ENCODE measurements around the gene MAP3K7. TPM values are rescaled to one million over a fixed set of nuclear protein-coding genes. Genes with fewer than 3 reads are reported as not detected.

The MAP3K7 gene
- total and polyA plus RNA-seq, 2 experiments from 2014 or later: 21.5 to 40.3 TPM

GRCh38 chr6:90578894-90579549, 7.8 kb downstream of the MAP3K7 start:
- TF ChIP-seq EZH2 (IDR thresholded peaks at IDR 0.05; ENCODE audit: borderline replicate concordance): no peak
- TF ChIP-seq EZH2phosphoT487 (IDR thresholded peaks at IDR 0.05; ENCODE audit: low read depth, severe bottlenecking, unreplicated experiment): no peak
- TF ChIP-seq, protein P1, sequence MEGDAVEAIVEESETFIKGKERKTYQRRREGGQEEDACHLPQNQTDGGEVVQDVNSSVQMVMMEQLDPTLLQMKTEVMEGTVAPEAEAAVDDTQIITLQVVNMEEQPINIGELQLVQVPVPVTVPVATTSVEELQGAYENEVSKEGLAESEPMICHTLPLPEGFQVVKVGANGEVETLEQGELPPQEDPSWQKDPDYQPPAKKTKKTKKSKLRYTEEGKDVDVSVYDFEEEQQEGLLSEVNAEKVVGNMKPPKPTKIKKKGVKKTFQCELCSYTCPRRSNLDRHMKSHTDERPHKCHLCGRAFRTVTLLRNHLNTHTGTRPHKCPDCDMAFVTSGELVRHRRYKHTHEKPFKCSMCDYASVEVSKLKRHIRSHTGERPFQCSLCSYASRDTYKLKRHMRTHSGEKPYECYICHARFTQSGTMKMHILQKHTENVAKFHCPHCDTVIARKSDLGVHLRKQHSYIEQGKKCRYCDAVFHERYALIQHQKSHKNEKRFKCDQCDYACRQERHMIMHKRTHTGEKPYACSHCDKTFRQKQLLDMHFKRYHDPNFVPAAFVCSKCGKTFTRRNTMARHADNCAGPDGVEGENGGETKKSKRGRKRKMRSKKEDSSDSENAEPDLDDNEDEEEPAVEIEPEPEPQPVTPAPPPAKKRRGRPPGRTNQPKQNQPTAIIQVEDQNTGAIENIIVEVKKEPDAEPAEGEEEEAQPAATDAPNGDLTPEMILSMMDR (IDR thresholded peaks at IDR 0.05; ENCODE audit: poor library complexity): no peak

DNA sequence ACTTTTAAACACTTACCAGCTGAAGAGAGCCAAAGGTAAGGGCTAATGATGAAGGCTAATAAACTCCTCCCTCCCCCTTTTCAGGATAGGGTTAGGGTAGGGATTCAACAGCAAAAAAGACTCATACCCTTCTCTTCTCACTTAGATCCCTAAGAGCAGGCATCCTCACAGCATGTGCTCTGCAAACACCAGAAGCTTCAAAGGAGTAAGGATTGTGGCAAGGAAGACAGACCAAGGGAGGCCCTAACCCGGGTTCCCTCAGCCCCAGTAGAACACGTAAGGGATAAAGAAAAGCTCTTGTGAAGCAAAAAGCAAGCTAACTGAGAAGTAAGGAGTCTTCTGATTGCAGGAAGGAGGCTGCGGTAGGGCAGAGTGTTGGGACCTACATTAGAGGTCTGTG, 11.6 kb downstream of the MAP3K7 start:
- no peak overlapping the region for H2AFZ ChIP-seq
- 80% methylated on average over 3 of the region's 3 CpGs for WGBS (ENCODE audit: low lambda C conversion rate, missing lambda C conversion rate)
- H3K36me3 ChIP-seq (replicated peaks; ENCODE audit: insufficient read depth, low read depth): no peaks in the 10 kb centered on the region
- no peaks in the 10 kb centered on the region for H3K4me1 ChIP-seq (ENCODE audit: insufficient read depth)
- H3K9me3 ChIP-seq (ENCODE audit: low read depth): no peaks in the 10 kb centered on the region
- no peaks in the 10 kb centered on the region for H3K9me2 ChIP-seq (replicated peaks; ENCODE audit: insufficient read depth)
- no peaks in the 10 kb centered on the region for H3K27me3 ChIP-seq
- TF ChIP-seq, protein P1 (IDR thresholded peaks at IDR 0.05; ENCODE audit: poor library complexity): no peak
- TF ChIP-seq EZH2phosphoT487 (IDR thresholded peaks at IDR 0.05; ENCODE audit: low read depth, severe bottlenecking, unreplicated experiment): no peak
- no peak for TF ChIP-seq EZH2 (IDR thresholded peaks at IDR 0.05; ENCODE audit: borderline replicate concordance)
- no peak for DNase-seq (ENCODE audit: low spot score)
- no peak overlapping the region for H3K4me3 ChIP-seq
- H3K27ac ChIP-seq: no peak overlapping the region
- peaks cover 79% of the 10 kb centered on the region for H3K79me2 ChIP-seq
- H4K20me1 ChIP-seq (ENCODE audit: insufficient read depth, poor library complexity, severe bottlenecking): peaks cover 20% of the 10 kb centered on the region
- H3K4me2 ChIP-seq: no peak overlapping the region

More at GRCh38 chr6:90578894-90579549, 7.8 kb downstream of the MAP3K7 start:
- peaks cover under 1% of the 10 kb centered on the region for H3K4me1 ChIP-seq (ENCODE audit: insufficient read depth)
- no peak overlapping the region for H3K4me3 ChIP-seq
- 91% methylated on average over 1 of the region's 1 CpG for WGBS (ENCODE audit: low lambda C conversion rate, missing lambda C conversion rate)
- H3K4me2 ChIP-seq: no peak overlapping the region
- no peak overlapping the region for H2AFZ ChIP-seq
- no peak for DNase-seq (ENCODE audit: low spot score)
- peaks cover 52% of the 10 kb centered on the region for H4K20me1 ChIP-seq (ENCODE audit: insufficient read depth, poor library complexity, severe bottlenecking)
- H3K9me3 ChIP-seq (ENCODE audit: low read depth): no peaks in the 10 kb centered on the region
- no peaks in the 10 kb centered on the region for H3K36me3 ChIP-seq (replicated peaks; ENCODE audit: insufficient read depth, low read depth)
- no peak overlapping the region for H3K27ac ChIP-seq
- H3K79me2 ChIP-seq: peaks cover 88% of the 10 kb centered on the region
- no peaks in the 10 kb centered on the region for H3K9me2 ChIP-seq (replicated peaks; ENCODE audit: insufficient read depth)
- H3K27me3 ChIP-seq: no peaks in the 10 kb centered on the region

- no peak overlapping the region for H2AFZ ChIP-seq
- TF ChIP-seq, protein P1 (IDR thresholded peaks at IDR 0.05; ENCODE audit: poor library complexity): no peak
- TF ChIP-seq EZH2 (IDR thresholded peaks at IDR 0.05; ENCODE audit: borderline replicate concordance) (no peak), EZH2phosphoT487 (IDR thresholded peaks at IDR 0.05; ENCODE audit: low read depth, severe bottlenecking, unreplicated experiment) (no peak)
- no peaks in the 10 kb centered on the region for H3K9me3 ChIP-seq (ENCODE audit: low read depth)
- WGBS (ENCODE audit: low lambda C conversion rate, missing lambda C conversion rate): 70% methylated on average over 2 of the region's 2 CpGs
- peaks cover 15% of the 10 kb centered on the region for H4K20me1 ChIP-seq (ENCODE audit: insufficient read depth, poor library complexity, severe bottlenecking)
- no peak overlapping the region for H3K27ac ChIP-seq
- H3K27me3 ChIP-seq: no peaks in the 10 kb centered on the region
- DNase-seq (ENCODE audit: low spot score): peak; percentile 4
- H3K9me2 ChIP-seq (replicated peaks; ENCODE audit: insufficient read depth): no peaks in the 10 kb centered on the region
- no peaks in the 10 kb centered on the region for H3K36me3 ChIP-seq (replicated peaks; ENCODE audit: insufficient read depth, low read depth)
- peaks cover 72% of the 10 kb centered on the region for H3K79me2 ChIP-seq
- H3K4me2 ChIP-seq: no peak overlapping the region
- H3K4me1 ChIP-seq (ENCODE audit: insufficient read depth): no peaks in the 10 kb centered on the region
- no peak overlapping the region for H3K4me3 ChIP-seq
These were observed 12.3 kb downstream of the MAP3K7 start for GRCh38 chr6:90574610-90575009.

Data from hepatocyte (in vitro differentiated cells).